H1 (cell line): ENCODE measurements around the gene BASP1.

Source experiments
- CEBPB ChIP-seq: IDR thresholded peaks from 2 replicates; pipeline ENCODE4 v1.6.1; 2012; ENCODE audit warnings: low read depth, low read length
- CHD2 ChIP-seq: IDR thresholded peaks from 2 replicates; pipeline ENCODE4 v1.6.1; 2012; ENCODE audit warnings: low read length, improper control_type of control experiment
- CTCF ChIP-seq, 3 experiments: IDR thresholded peaks; 1 replicate in 2 of 3; 2 replicates in 1 of 3; pipeline versions ENCODE4 v1.5.1 to v1.6.1; 2011; ENCODE audit warnings: low read length in 3 of 3, mild to moderate bottlenecking in 3 of 3, inconsistent platforms in 2 of 3, low read depth in 1 of 3, moderate library complexity in 1 of 3; ENCODE audit not compliant: insufficient read depth in 1 of 3; ENCODE audit errors: control extremely low read depth in 1 of 3
- EP300 ChIP-seq, 2 experiments: IDR thresholded peaks; 1 replicate in 1 of 2; 2 replicates in 1 of 2; pipeline ENCODE4 v1.6.1; 2011 to 2012; ENCODE audit warnings: low read depth in 2 of 2, low read length in 2 of 2, mild to moderate bottlenecking in 2 of 2, borderline replicate concordance in 1 of 2, inconsistent platforms in 1 of 2, moderate library complexity in 1 of 2
- EZH2 ChIP-seq: fragments of 200-600 bp; sonication (generic); IDR thresholded peaks from 2 replicates; pipeline ENCODE4 v1.7.1; 2012; ENCODE audit warnings: low read depth, mild to moderate bottlenecking, moderate library complexity, low read length, inconsistent platforms; ENCODE audit not compliant: severe bottlenecking
- POLR2A ChIP-seq, 2 experiments: IDR thresholded peaks; 1 replicate in 1 of 2; 2 replicates in 1 of 2; pipeline ENCODE4 v1.6.1; 2011; ENCODE audit warnings: low read depth in 2 of 2, low read length in 2 of 2, mild to moderate bottlenecking in 2 of 2; ENCODE audit errors: control extremely low read depth in 1 of 2
- RAD21 ChIP-seq, 2 experiments: IDR thresholded peaks in 1 of 2; conservative IDR thresholded peaks in 1 of 2; 2 replicates each; pipeline ENCODE4 v1.6.1; 2011; ENCODE audit warnings: low read depth in 2 of 2, low read length in 2 of 2, improper control_type of control experiment in 1 of 2, inconsistent platforms in 1 of 2, mild to moderate bottlenecking in 1 of 2, moderate library complexity in 1 of 2
- SP1 ChIP-seq: IDR thresholded peaks from 2 replicates; pipeline ENCODE4 v1.6.1; 2011; ENCODE audit warnings: low read depth, low read length
- TEAD4 ChIP-seq: IDR thresholded peaks from 2 replicates; pipeline ENCODE4 v1.6.1; 2012; ENCODE audit warnings: low read depth, low read length, inconsistent platforms, mixed read lengths
- USF2 ChIP-seq: IDR thresholded peaks from 2 replicates; pipeline ENCODE4 v1.6.1; 2011; ENCODE audit warnings: low read length, improper control_type of control experiment
- YY1 ChIP-seq: IDR thresholded peaks from 2 replicates; pipeline ENCODE4 v1.6.1; 2011; ENCODE audit warnings: low read depth, mild to moderate bottlenecking, low read length
- ZNF274 ChIP-seq: IDR thresholded peaks from 2 replicates; pipeline ENCODE4 v1.7.0; 2012; ENCODE audit warnings: low read length, borderline replicate concordance; ENCODE audit errors: extremely low read depth

- TF ChIP-seq CEBPB: no peak
- TF ChIP-seq ZNF274: no peak
- TF ChIP-seq SP1: no peak
- TF ChIP-seq TEAD4: no peak
- TF ChIP-seq CHD2: no peak
- TF ChIP-seq USF2: no peak
- TF ChIP-seq EZH2: no peak
- TF ChIP-seq RAD21 (IDR thresholded peaks at IDR 0.05 in 1 of 2, conservative IDR thresholded peaks at IDR 0.05 in 1 of 2; ENCODE audit: low read depth in 2 of 2, low read length in 2 of 2): no peak
- TF ChIP-seq POLR2A (IDR thresholded peaks at IDR 0.05; ENCODE audit: control extremely low read depth in 1 of 2, low read depth in 2 of 2, low read length in 2 of 2): no peak
- TF ChIP-seq CTCF (IDR thresholded peaks at IDR 0.05; ENCODE audit: control extremely low read depth in 1 of 3, insufficient read depth in 1 of 3, low read depth in 1 of 3, low read length in 3 of 3): no peak
- TF ChIP-seq YY1: no peak
- TF ChIP-seq EP300 (IDR thresholded peaks at IDR 0.05; ENCODE audit: borderline replicate concordance in 1 of 2, low read depth in 2 of 2, low read length in 2 of 2): no peak
Observed at GRCh38 chr5:17180864-17181723, 36.3 kb upstream of the BASP1 start.
